Mesenchymal stem cell (in vitro differentiated cells and primary cell): ENCODE data around the gene POLG2.
A peak's percentile ranks its signal among the peaks of the same experiment; 100 is the strongest.

Experiments
- DNase-seq: peaks from one replicate; pipeline ENCODE4 v3.0.0-alpha.2; 2013
- H2AFZ ChIP-seq: one replicate; pipeline ENCODE4 v1.6.1; 2013; ENCODE audit warnings: low read depth, mild to moderate bottlenecking, control low read depth, inconsistent platforms, low read length, moderate library complexity
- H2AK5ac ChIP-seq: 2 replicates; pipeline ENCODE4 v1.6.1; 2013; ENCODE audit warnings: low read length, moderate library complexity, mild to moderate bottlenecking, inconsistent platforms; ENCODE audit not compliant: severe bottlenecking
- H2BK120ac ChIP-seq: one replicate; pipeline ENCODE4 v1.6.1; 2013; ENCODE audit warnings: low read depth, mild to moderate bottlenecking, inconsistent platforms, low read length, moderate library complexity
- H2BK12ac ChIP-seq, 2 experiments: one replicate each; pipeline ENCODE4 v1.6.1; 2013; ENCODE audit warnings: inconsistent platforms in 2 of 2, low read length in 2 of 2, mild to moderate bottlenecking in 2 of 2, moderate library complexity in 2 of 2, control low read depth in 1 of 2
- H2BK15ac ChIP-seq: one replicate; pipeline ENCODE4 v1.6.1; 2013; ENCODE audit warnings: mild to moderate bottlenecking, low read depth, inconsistent platforms; ENCODE audit not compliant: poor library complexity, severe bottlenecking
- H2BK5ac ChIP-seq: 2 replicates; pipeline ENCODE4 v1.6.1; 2013; ENCODE audit warnings: low read depth, mild to moderate bottlenecking, low read length, control low read depth, inconsistent platforms; ENCODE audit not compliant: poor library complexity, severe bottlenecking
- H3K14ac ChIP-seq, 2 experiments: one replicate each; pipeline ENCODE4 v1.6.1; 2013; ENCODE audit warnings: inconsistent platforms in 2 of 2, low read length in 2 of 2, control low read depth in 1 of 2, mild to moderate bottlenecking in 1 of 2, moderate library complexity in 1 of 2
- H3K18ac ChIP-seq, 2 experiments: one replicate each; pipeline ENCODE4 v1.6.1; 2013; ENCODE audit warnings: inconsistent platforms in 2 of 2, low read length in 2 of 2, control low read depth in 1 of 2, low read depth in 1 of 2, mild to moderate bottlenecking in 1 of 2
- H3K23ac ChIP-seq, 2 experiments: one replicate each; pipeline ENCODE4 v1.6.1; 2013; ENCODE audit warnings: inconsistent platforms in 2 of 2, low read length in 2 of 2, mild to moderate bottlenecking in 2 of 2, moderate library complexity in 2 of 2, control low read depth in 1 of 2
- H3K27ac ChIP-seq: 2 replicates; pipeline ENCODE4 v1.5.1; 2013; ENCODE audit warnings: mild to moderate bottlenecking, moderate library complexity, low read length, control low read depth, inconsistent platforms; ENCODE audit not compliant: poor library complexity, severe bottlenecking
- H3K27me3 ChIP-seq, 2 experiments: 2 replicates each; pipeline versions ENCODE4 v1.6.1 to v1.7.0; 2013; ENCODE audit warnings: low read length in 2 of 2, mild to moderate bottlenecking in 2 of 2, moderate library complexity in 2 of 2, control low read depth in 1 of 2, inconsistent platforms in 1 of 2; ENCODE audit not compliant: control insufficient read depth in 1 of 2, insufficient read depth in 1 of 2
- H3K36me3 ChIP-seq, 2 experiments: 2 replicates each; pipeline versions ENCODE4 v1.6.1 to v1.7.0; 2013; ENCODE audit warnings: low read length in 2 of 2, control low read depth in 1 of 2, inconsistent platforms in 1 of 2, low read depth in 1 of 2, mild to moderate bottlenecking in 1 of 2; ENCODE audit not compliant: insufficient read depth in 2 of 2, control insufficient read depth in 1 of 2
- H3K4ac ChIP-seq, 2 experiments: one replicate each; pipeline ENCODE4 v1.6.1; 2013; ENCODE audit warnings: inconsistent platforms in 2 of 2, low read length in 2 of 2, mild to moderate bottlenecking in 2 of 2, moderate library complexity in 2 of 2, control low read depth in 1 of 2, low read depth in 1 of 2
- H3K4me1 ChIP-seq: 2 replicates; pipeline ENCODE4 v1.6.1; 2013; ENCODE audit warnings: low read depth, low read length, control low read depth; ENCODE audit not compliant: control insufficient read depth, insufficient read depth
- H3K4me2 ChIP-seq: 2 replicates; pipeline ENCODE4 v1.6.1; 2013; ENCODE audit warnings: low read length, mild to moderate bottlenecking, inconsistent platforms; ENCODE audit not compliant: poor library complexity, severe bottlenecking
- H3K4me3 ChIP-seq, 2 experiments: 2 replicates each; pipeline versions ENCODE4 v1.5.1 to v1.7.0; 2013; ENCODE audit warnings: low read length in 2 of 2, mild to moderate bottlenecking in 2 of 2, control low read depth in 1 of 2, low read depth in 1 of 2; ENCODE audit not compliant: insufficient read depth in 1 of 2
- H3K79me1 ChIP-seq: replicated peaks from 2 replicates; pipeline ENCODE4 v1.6.1; 2013; ENCODE audit warnings: mild to moderate bottlenecking, control low read depth, low read length, inconsistent platforms; ENCODE audit not compliant: poor library complexity, severe bottlenecking
- H3K9ac ChIP-seq: 2 replicates; pipeline ENCODE4 v1.7.0; 2013; ENCODE audit warnings: mild to moderate bottlenecking, low read length, moderate library complexity
- H3K9me3 ChIP-seq: 2 replicates; pipeline ENCODE4 v1.7.0; 2013; ENCODE audit warnings: mild to moderate bottlenecking, low read length; ENCODE audit not compliant: control insufficient read depth
- H4K8ac ChIP-seq: one replicate; pipeline ENCODE4 v1.6.1; 2013; ENCODE audit warnings: inconsistent platforms, mild to moderate bottlenecking, low read length, moderate library complexity
- H4K91ac ChIP-seq: one replicate; pipeline ENCODE4 v1.6.1; 2013; ENCODE audit warnings: mild to moderate bottlenecking, low read length, inconsistent platforms
- WGBS: methylation state at CpG from one replicate; pipeline ENCODE4 v1.1.7; 2013; ENCODE audit warnings: mixed read lengths; 5-methylcytosine and 5-hydroxymethylcytosine counted together

Gene POLG2

DNA sequence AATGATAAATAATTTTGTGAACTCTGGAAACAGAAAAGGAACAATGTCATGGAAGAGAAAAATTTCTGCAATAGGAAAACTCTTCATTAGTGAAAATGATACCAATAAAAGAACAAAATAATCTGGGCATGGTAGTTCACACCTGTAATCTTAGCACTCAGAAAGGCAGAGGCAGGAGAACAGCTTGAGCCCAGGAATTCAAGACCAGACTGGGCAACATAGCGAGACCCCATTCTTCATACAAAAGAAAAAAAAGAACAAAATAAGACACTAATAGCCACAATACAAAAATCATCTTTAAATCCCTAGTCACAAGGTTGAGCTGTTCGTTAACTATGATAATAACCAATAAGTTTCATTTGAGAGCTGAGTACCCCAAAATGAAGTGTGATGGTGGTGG lies 8.6 kb downstream of the POLG2 start:
- Histone ChIP-seq H3K27me3 (no peaks in the 10 kb centered on the region), H4K8ac (no peak overlapping the region), H2BK15ac (no peak overlapping the region), H3K14ac (no peak overlapping the region), H3K36me3 (peaks cover 17 to 80% of the 10 kb centered on the region in 2 experiments), H3K4me2 (no peak overlapping the region), H3K9me3 (no peaks in the 10 kb centered on the region), H2BK12ac (no peak overlapping the region), H3K18ac (no peak overlapping the region), H3K4me3 (no peak overlapping the region), H2BK5ac (no peak overlapping the region), H2BK120ac (no peak overlapping the region), H3K9ac (no peak overlapping the region), H2AK5ac (no peak overlapping the region), H3K4me1 (peaks cover 2% of the 10 kb centered on the region), H3K79me1 (peaks cover 7% of the 10 kb centered on the region), H3K23ac (no peak overlapping the region), H3K27ac (no peak overlapping the region), H3K4ac (no peak overlapping the region), H4K91ac (no peak overlapping the region), H2AFZ (no peak overlapping the region)
- WGBS, result no CpG with 5 or more reads among the region's 2 CpGs
- no peak for DNase-seq

DNA sequence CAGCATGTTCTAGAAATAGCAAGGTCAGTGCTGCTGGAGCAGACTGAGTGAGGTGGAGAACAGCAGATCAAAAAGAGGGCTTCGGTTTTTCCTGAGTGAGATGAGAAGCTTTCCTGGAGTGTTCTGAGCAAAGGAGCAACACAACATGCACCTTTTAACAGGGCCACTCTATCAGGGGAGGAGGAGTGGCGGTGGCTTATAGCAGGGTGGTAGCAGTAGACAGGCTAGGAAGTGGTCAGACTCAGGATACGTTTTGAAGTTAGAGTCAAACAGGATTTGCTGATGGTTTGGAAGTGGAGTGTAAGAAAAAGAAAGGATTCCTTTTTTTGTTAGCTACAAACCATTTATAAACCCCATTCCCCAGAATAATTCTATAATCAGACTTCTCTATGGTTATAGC lies 12.5 kb downstream of the POLG2 start:
- H3K4ac ChIP-seq, result no peak overlapping the region
- H3K14ac ChIP-seq, result no peak overlapping the region
- no peak overlapping the region for H2BK12ac ChIP-seq
- peaks cover 4% of the 10 kb centered on the region for H3K79me1 ChIP-seq
- H4K91ac ChIP-seq, result no peak overlapping the region
- no peak overlapping the region for H2AK5ac ChIP-seq
- no peaks in the 10 kb centered on the region for H3K9me3 ChIP-seq
- no peak for DNase-seq
- H3K4me1 ChIP-seq, result no peaks in the 10 kb centered on the region
- H3K23ac ChIP-seq, result no peak overlapping the region
- H3K27me3 ChIP-seq, result no peaks in the 10 kb centered on the region
- H2BK15ac ChIP-seq, result no peak overlapping the region
- H2AFZ ChIP-seq, result no peak overlapping the region
- peaks cover 10 to 75% of the 10 kb centered on the region in 2 experiments for H3K36me3 ChIP-seq
- no peak overlapping the region for H3K4me3 ChIP-seq
- H3K18ac ChIP-seq, result no peak overlapping the region
- 93% methylated on average over 3 of the region's 3 CpGs for WGBS
- no peak overlapping the region for H3K4me2 ChIP-seq
- peak overlapping the region; percentile 30 for H3K9ac ChIP-seq
- H3K27ac ChIP-seq, result no peak overlapping the region
- H2BK5ac ChIP-seq, result no peak overlapping the region
- H2BK120ac ChIP-seq, result no peak overlapping the region
- no peak overlapping the region for H4K8ac ChIP-seq

DNA sequence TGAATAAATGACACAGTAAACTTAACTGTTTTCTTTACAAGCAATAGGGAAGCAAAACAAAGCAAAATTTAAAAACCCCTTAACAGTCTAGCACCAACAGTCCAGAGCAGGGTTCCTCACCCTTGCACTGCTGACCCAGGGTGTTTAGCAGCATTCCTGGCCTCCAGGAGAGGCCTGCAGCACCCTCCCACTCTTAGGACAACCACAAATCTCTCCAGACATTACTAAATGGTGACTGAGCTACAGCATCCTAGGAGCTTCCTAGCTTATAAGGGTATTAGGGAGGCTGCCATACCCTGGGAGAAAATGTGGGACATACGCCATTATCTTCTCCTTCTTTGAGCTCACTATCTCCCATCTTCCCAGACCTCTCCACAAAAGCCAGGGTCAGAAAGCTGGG lies 15.9 kb downstream of the POLG2 start:
- H3K14ac ChIP-seq, result no peak overlapping the region
- H4K8ac ChIP-seq, result no peak overlapping the region
- DNase-seq, result no peak
- no peak overlapping the region for H3K4me2 ChIP-seq
- H3K9me3 ChIP-seq, result no peaks in the 10 kb centered on the region
- no peak overlapping the region for H4K91ac ChIP-seq
- H3K36me3 ChIP-seq, result peaks cover 9 to 71% of the 10 kb centered on the region in 2 experiments
- H2AFZ ChIP-seq, result no peak overlapping the region
- no peak overlapping the region for H3K4ac ChIP-seq
- no peak overlapping the region for H2BK5ac ChIP-seq
- H3K79me1 ChIP-seq, result peaks cover 3% of the 10 kb centered on the region
- no peak overlapping the region for H3K4me3 ChIP-seq
- no peaks in the 10 kb centered on the region for H3K4me1 ChIP-seq
- no peak overlapping the region for H2BK120ac ChIP-seq
- H2AK5ac ChIP-seq, result no peak overlapping the region
- no peak overlapping the region for H2BK12ac ChIP-seq
- 96% methylated on average over 1 of the region's 1 CpG for WGBS
- H3K27ac ChIP-seq, result no peak overlapping the region
- H3K27me3 ChIP-seq, result no peaks in the 10 kb centered on the region
- H3K18ac ChIP-seq, result no peak overlapping the region
- no peak overlapping the region for H2BK15ac ChIP-seq
- H3K9ac ChIP-seq, result no peak overlapping the region
- H3K23ac ChIP-seq, result no peak overlapping the region

DNA sequence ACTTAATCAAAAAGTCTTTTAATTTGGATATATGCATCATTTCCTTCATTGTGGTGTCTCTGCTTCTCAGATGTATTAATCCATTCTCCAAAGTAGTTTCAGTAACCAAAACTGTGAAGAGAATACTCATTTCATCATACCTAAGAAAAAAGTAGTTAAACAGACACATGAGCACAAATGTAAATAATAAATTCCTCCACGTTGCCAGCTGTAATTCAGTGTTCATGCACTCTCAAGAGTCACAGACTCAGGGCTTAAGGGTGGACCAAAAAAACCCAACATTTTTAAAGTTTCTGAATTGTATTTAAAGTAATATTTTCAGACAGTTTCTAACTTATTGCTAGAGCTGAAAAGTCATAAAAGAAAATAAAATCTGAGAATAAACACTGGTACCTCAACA lies 19.0 kb downstream of the POLG2 start:
- no peaks in the 10 kb centered on the region for H3K4me1 ChIP-seq
- no peak overlapping the region for H3K4me2 ChIP-seq
- no peak overlapping the region for H2BK15ac ChIP-seq
- no peaks in the 10 kb centered on the region for H3K9me3 ChIP-seq
- no peak overlapping the region for H3K23ac ChIP-seq
- H3K9ac ChIP-seq, result no peak overlapping the region
- peaks cover 2% of the 10 kb centered on the region for H3K79me1 ChIP-seq
- no peak overlapping the region for H3K14ac ChIP-seq
- no peak overlapping the region for H3K18ac ChIP-seq
- H3K36me3 ChIP-seq, result peaks cover 2 to 48% of the 10 kb centered on the region in 2 experiments
- H3K4ac ChIP-seq, result no peak overlapping the region
- WGBS, result 33% methylated on average over 1 of the region's 1 CpG
- H3K27ac ChIP-seq, result no peak overlapping the region
- no peak overlapping the region for H4K8ac ChIP-seq
- no peak overlapping the region for H2BK120ac ChIP-seq
- DNase-seq, result no peak
- no peak overlapping the region for H2BK5ac ChIP-seq
- H2AFZ ChIP-seq, result no peak overlapping the region
- H4K91ac ChIP-seq, result no peak overlapping the region
- no peak overlapping the region for H3K4me3 ChIP-seq
- no peak overlapping the region for H2AK5ac ChIP-seq
- H2BK12ac ChIP-seq, result no peak overlapping the region
- H3K27me3 ChIP-seq, result no peaks in the 10 kb centered on the region
